RCC 7860 (cell line): ENCODE measurements around the gene SSMEM1.
"Not testable (repeated sequence)": the region's sequence is repeated elsewhere in the genome, so short reads cannot be mapped to it uniquely, and the experiment has no call there.

Experiments used
- DNase-seq: peaks from one replicate; pipeline ENCODE4 v3.0.0-alpha.2; 2015; ENCODE audit warnings: low spot score
- FAIRE-seq: peaks from 2 replicates; lab custom pipeline; 2012; peaks lifted over from hg19 to GRCh38; lab: Jason Lieb, UNC

SSMEM1 gene

GRCh38 chr7:130210181-130210935 lies 2.7 kb downstream of the SSMEM1 start:
- no peak for DNase-seq
- FAIRE-seq: peak; percentile 8

DNA sequence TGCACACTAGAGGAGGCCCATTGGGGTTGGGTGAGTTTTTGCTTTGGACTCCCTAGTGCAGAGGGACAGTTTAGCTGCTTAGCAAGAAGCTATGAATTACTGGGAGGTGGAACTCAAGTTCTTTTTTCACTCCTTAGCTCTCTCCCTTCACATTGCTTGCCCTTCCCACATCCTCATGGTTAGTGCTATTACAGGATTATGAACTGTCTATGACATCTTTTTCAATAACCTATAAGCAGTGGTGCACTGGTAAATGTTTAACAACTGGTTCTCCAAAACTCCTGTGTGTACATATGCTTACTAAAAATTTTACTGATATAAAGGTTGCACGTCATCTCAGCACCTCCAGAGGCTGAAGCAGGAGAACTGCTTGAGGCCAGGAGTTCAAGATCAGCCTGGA lies 6.2 kb downstream of the SSMEM1 start:
- FAIRE-seq (no peak), DNase-seq (no peak)

DNA sequence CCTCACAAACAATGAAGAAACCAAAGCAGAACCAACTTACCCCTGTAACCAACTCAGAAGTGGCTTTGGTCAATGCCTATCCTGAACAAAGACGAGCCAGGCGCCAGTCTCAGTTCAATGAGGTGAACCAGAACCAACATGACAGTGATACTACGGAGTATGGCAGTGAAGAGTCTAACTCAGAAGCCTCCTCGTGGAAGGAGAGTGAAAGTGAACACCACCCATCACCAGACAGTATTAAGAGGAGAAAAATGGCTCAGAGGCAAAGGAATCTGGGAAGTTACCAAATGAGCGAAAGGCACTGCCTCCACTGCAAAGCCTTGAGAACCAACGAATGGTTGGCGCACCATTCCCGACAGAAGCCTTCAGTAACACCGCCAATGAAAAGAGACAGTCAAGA lies 8.4 kb downstream of the SSMEM1 start:
- DNase-seq: no peak
- FAIRE-seq: no peak

DNA sequence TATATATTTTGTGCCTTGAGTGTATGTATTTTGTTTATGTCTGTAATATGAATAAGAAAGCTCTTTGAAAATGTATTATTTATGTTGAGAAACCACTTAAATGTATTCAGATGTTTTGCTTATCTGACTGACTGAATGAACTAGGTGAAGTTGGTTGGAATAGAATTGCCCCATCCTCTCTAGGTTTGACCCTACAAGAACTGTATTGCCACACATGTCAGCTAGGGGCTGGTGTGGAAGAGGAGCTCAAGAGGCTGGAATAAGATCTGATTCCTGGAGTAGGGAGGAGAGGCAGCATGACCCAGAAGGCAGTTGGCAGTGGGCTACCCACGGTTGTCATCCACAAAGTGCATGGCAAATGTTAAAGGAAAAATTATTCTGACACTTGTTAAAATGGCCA lies 9.1 kb downstream of the SSMEM1 start:
- no peak for FAIRE-seq
- DNase-seq: no peak

- no peak for FAIRE-seq
Measured at GRCh38 chr7:130218806-130219620, 11.4 kb downstream of the SSMEM1 start.

GRCh38 chr7:130219871-130220270 lies 12.2 kb downstream of the SSMEM1 start:
- FAIRE-seq: no peak
- no peak for DNase-seq

More at GRCh38 chr7:130218806-130219620, 11.4 kb downstream of the SSMEM1 start:
- DNase-seq: no peak

DNA sequence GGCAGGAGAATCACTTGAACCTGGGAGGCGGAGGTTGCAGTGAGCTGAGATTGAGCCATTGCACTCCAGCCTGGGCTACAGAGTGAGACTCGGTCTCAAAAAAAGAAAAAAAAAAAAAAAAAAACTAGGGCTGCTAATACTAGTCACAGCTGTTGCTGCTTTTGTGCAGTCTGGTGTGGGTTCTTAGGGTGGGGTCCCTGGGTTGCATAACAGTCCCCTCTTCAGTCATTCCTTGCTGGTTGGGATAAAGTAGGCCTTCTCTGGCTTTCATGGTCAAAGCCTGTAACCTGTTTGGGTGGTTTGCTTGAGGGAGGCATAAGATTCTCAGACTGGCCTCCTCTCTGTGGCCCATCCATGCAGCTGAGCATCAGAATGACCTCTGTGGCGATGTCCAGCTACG lies 14.1 kb downstream of the SSMEM1 start:
- FAIRE-seq: no peak
- DNase-seq: no peak

GRCh38 chr7:130223646-130224045 lies 16.0 kb downstream of the SSMEM1 start:
- FAIRE-seq: no peak
- DNase-seq: no peak

- no peak for FAIRE-seq
- DNase-seq: no peak
Measured at GRCh38 chr7:130224210-130224609, 16.6 kb downstream of the SSMEM1 start.

DNA sequence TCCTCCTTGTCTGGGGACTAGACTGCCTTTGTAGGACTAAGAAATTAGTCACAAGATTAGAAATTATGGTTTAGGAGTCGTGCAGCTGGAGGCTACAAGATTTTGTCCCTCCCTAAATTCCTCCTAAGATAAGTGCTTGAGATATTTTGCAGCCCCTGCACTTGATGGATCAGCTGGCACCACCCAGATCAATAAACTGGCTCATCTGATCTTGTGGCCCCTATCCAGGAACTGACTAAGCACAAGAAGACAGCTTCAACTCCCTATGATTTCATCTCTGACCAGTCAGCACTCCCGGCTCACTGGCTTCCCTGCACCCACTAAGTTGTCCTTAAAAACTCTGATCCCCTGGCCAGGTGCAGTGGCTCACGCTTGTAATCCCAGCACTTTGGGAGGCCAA lies 17.3 kb downstream of the SSMEM1 start:
- FAIRE-seq: not testable (repeated sequence)

GRCh38 chr7:130226333-130226732 lies 18.7 kb downstream of the SSMEM1 start:
- FAIRE-seq (no peak), DNase-seq (no peak)

More for the DNA sequence above, 17.3 kb downstream of the SSMEM1 start:
- not testable (repeated sequence) for DNase-seq

DNA sequence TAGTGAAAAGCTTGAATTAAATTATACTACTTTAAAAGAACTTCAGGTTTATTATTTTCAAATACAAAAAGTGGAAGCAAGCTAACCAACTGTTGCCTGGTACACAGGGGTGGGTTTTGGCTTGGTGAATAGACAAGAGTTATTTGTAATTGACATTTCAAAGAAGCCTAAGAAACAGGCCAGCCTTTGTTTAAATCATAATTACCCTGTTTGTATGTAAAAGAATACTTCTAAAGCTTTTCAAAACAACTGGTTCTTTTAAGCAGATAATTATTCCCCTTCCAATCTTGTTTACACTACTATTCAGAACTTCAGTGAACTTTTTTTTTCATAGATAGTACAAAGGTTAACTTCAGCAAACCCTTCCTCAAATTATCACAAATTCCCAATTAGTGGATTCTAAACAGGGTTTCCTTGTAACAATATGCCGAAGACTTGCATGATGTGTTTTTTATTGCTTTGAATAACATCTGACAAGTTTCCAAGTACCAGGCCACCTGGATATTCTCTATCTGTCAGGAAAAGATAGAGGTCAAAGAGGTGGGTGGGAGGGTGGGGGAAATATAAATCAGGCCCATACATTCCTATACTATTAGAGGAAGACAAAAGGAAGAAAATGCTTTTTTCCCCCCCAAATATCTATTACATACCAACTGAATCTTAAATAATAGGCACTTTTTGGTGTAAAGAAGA lies 20.4 kb downstream of the SSMEM1 start:
- DNase-seq (no peak), FAIRE-seq (no peak)

GRCh38 chr7:130228840-130229502 lies 21.3 kb downstream of the SSMEM1 start:
- FAIRE-seq: no peak

GRCh38 chr7:130229981-130230380 lies 22.3 kb downstream of the SSMEM1 start:
- not testable (repeated sequence) for FAIRE-seq, DNase-seq

More at GRCh38 chr7:130228840-130229502, 21.3 kb downstream of the SSMEM1 start:
- no peak for DNase-seq

DNA sequence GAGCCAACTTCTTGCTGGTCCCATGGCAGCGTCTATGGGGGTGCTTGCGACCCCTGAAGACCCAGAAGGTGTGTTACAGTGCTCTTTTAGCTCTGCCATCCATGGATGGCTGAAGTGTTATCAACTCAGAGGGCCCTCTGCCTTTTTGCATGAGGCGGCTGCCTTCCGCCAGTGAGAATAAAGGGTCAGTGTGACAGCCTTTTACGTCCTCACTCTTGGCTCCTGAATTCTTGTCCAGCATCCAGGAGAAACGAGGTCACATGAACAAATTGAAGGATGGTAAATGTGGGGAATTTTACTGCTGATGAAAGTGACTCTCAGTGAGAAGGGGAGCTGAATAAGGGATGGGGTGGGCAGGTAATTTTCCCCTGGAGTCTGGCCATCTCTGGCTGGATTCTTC lies 24.1 kb downstream of the SSMEM1 start:
- DNase-seq: no peak
- FAIRE-seq: no peak

GRCh38 chr7:130232209-130232608 lies 24.5 kb downstream of the SSMEM1 start:
- no peak for FAIRE-seq
- DNase-seq: no peak

DNA sequence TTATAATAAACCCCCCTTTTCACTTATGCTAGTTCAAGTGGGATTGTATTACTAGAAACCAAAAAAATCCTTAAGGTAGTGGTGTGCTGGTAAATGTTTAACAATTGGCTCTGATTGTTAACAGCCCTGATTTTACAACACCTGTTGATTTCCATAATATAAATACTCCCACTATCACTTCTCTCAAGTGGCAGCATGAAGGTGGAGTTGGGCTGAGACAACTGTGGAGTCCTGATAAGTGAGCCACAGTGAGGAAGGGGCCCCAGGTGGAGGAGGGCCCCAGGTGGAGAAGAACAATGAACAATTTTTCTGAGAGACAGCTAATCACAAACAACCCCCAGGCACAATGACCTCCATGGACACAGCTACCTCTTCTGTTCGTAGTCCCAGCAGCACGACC lies 26.4 kb downstream of the SSMEM1 start:
- FAIRE-seq (no peak), DNase-seq (no peak)

DNA sequence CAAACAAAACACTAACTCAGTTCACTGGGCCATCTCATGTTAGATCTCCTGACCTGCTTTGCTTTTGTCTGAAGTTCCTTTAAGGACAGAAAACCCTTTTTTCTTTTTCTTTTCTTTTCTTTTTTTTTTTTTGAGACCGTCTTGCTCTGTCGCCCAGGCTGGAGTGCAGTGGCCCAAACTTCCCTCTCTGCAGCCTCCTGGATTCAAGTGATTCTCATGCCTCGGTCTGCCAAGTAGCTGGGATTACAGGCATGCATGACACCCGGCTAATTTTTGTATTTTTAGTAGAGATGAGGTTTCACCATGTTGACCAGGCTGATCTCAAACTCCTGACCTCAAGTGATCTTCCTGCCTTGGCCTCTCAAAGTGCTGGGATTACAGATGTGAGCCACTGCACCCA lies 28.7 kb downstream of the SSMEM1 start:
- FAIRE-seq, DNase-seq: not testable (repeated sequence)

GRCh38 chr7:130240240-130240639 lies 32.6 kb downstream of the SSMEM1 start:
- DNase-seq: no peak
- no peak for FAIRE-seq

GRCh38 chr7:130242198-130243014 lies 34.7 kb downstream of the SSMEM1 start:
- FAIRE-seq (peak; percentile 24), DNase-seq (peak; percentile 65)
